ENCODE data around the gene GSG1L. TPM values are rescaled to one million over a fixed set of nuclear protein-coding genes. Genes with fewer than 3 reads are reported as not detected.
A peak's percentile ranks its signal among the peaks of the same experiment; 100 is the strongest.

Gene GSG1L
- total and polyA plus RNA-seq, 9 donors: 1.5 to 4.3 (median 2.9) TPM

GRCh38 chr16:28029387-28030002 is 34.0 kb downstream of the GSG1L start:
- DNase-seq: no peak
- Histone ChIP-seq H3K4me1 (ENCODE audit: control insufficient read depth, insufficient read depth, low read length) (peaks cover 3% of the 10 kb centered on the region), H3K27ac (ENCODE audit: low read length) (no peak overlapping the region), H3K27me3 (ENCODE audit: control insufficient read depth, insufficient read depth, low read length) (no peaks in the 10 kb centered on the region), H3K9me3 (replicated peaks; ENCODE audit: control insufficient read depth, low read depth, low read length) (no peaks in the 10 kb centered on the region), H3K4me3 (ENCODE audit: low read length) (no peak overlapping the region), H3K36me3 (ENCODE audit: control insufficient read depth, insufficient read depth, low read length) (no peaks in the 10 kb centered on the region)
- WGBS (ENCODE audit: insufficient coverage): 84% methylated on average over 5 of the region's 6 CpGs

DNA sequence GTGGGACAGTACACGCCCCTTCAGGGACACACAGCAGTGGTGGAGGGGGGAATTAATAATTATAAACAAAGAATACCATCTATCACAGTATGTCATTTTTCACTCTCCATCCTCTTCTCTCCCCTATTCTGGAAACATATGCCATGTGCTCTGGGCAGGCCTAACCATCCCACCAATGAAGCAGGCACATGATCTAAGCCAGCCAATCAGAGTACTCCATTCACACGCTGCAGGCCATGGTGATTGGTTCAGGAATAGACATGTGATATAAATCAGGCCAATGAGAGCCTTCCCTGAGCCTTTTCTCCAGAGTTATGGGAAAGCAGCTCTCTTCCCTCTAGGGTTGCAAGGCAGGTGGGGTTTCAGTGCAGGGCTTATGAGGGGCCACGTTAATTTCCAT is 36.5 kb downstream of the GSG1L start:
- WGBS (ENCODE audit: insufficient coverage): 71% methylated on average over 1 of the region's 3 CpGs
- Histone ChIP-seq H3K27me3 (ENCODE audit: control insufficient read depth, insufficient read depth, low read length) (no peaks in the 10 kb centered on the region), H3K27ac (ENCODE audit: low read length) (no peak overlapping the region), H3K4me3 (ENCODE audit: low read length) (no peak overlapping the region), H3K4me1 (ENCODE audit: control insufficient read depth, insufficient read depth, low read length) (peaks cover 3% of the 10 kb centered on the region), H3K36me3 (ENCODE audit: control insufficient read depth, insufficient read depth, low read length) (no peaks in the 10 kb centered on the region), H3K9me3 (replicated peaks; ENCODE audit: control insufficient read depth, low read depth, low read length) (no peaks in the 10 kb centered on the region)
- DNase-seq: no peak

- Histone ChIP-seq H3K4me3 (ENCODE audit: low read length) (no peak overlapping the region), H3K36me3 (ENCODE audit: control insufficient read depth, insufficient read depth, low read length) (no peaks in the 10 kb centered on the region), H3K27me3 (ENCODE audit: control insufficient read depth, insufficient read depth, low read length) (no peaks in the 10 kb centered on the region), H3K9me3 (replicated peaks; ENCODE audit: control insufficient read depth, low read depth, low read length) (peaks cover 4% of the 10 kb centered on the region), H3K4me1 (ENCODE audit: control insufficient read depth, insufficient read depth, low read length) (peaks cover 3% of the 10 kb centered on the region), H3K27ac (ENCODE audit: low read length) (no peak overlapping the region)
- 76% methylated on average over 4 of the region's 4 CpGs for WGBS (ENCODE audit: insufficient coverage)
- DNase-seq: no peak
Observed at GRCh38 chr16:28025631-28026030, 37.9 kb downstream of the GSG1L start.

GRCh38 chr16:28019218-28019617 is 44.3 kb downstream of the GSG1L start:
- Histone ChIP-seq H3K4me3 (ENCODE audit: low read length) (no peak overlapping the region), H3K9me3 (replicated peaks; ENCODE audit: control insufficient read depth, low read depth, low read length) (peaks cover 6% of the 10 kb centered on the region), H3K36me3 (ENCODE audit: control insufficient read depth, insufficient read depth, low read length) (no peaks in the 10 kb centered on the region), H3K4me1 (ENCODE audit: control insufficient read depth, insufficient read depth, low read length) (no peaks in the 10 kb centered on the region), H3K27me3 (ENCODE audit: control insufficient read depth, insufficient read depth, low read length) (no peaks in the 10 kb centered on the region), H3K27ac (ENCODE audit: low read length) (no peak overlapping the region)
- DNase-seq: no peak
- WGBS (ENCODE audit: insufficient coverage): 100% methylated on average over 1 of the region's 5 CpGs

- Histone ChIP-seq H3K4me1 (ENCODE audit: control insufficient read depth, insufficient read depth, low read length) (peaks cover 25% of the 10 kb centered on the region), H3K4me3 (ENCODE audit: low read length) (no peak overlapping the region), H3K9me3 (replicated peaks; ENCODE audit: control insufficient read depth, low read depth, low read length) (no peaks in the 10 kb centered on the region), H3K27me3 (ENCODE audit: control insufficient read depth, insufficient read depth, low read length) (no peaks in the 10 kb centered on the region), H3K27ac (ENCODE audit: low read length) (no peak overlapping the region), H3K36me3 (ENCODE audit: control insufficient read depth, insufficient read depth, low read length) (no peaks in the 10 kb centered on the region)
- no peak for DNase-seq
- WGBS (ENCODE audit: insufficient coverage): 83% methylated on average over 1 of the region's 3 CpGs
Observed at GRCh38 chr16:28014851-28015250, 48.7 kb downstream of the GSG1L start.

DNA sequence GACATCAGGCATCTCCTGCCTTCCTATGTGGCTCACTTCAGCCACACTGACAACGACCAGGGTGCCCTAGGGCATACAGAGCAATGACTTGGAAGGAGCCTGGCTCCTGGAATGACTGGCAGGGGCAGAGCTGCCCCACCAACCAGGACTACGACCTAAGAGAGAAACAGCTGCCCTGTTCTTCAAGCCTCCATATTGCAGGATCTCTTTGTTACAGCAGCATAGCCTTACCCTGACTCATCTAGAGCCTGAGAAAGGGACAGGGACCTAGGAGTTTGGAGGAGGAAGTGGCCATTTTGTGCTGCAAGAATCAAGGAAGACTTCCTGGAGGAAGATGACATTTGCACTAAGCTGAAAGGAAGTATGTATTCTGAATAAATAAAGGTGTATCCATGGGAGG is 49.6 kb downstream of the GSG1L start:
- 86% methylated on average over 1 of the region's 2 CpGs for WGBS (ENCODE audit: insufficient coverage)

DNA sequence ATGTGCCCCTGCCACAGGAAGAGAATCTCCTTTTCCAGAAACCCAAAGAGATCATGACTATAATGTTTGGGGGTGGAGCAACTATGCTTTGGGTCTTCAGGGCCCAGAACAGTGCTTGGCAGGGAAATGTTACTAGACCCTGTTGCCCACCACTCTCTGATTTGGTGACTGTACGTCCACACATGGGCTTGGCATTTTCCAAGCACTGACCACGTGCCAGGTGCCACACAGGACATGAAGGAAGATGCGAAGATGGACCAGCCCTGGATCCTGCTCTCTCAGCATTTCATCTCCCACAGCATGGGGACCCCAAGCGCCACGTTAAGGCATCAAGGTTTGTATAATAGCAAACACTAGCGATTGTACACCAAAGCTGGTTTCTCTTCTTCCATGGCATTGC is 50.1 kb downstream of the GSG1L start:
- Histone ChIP-seq H3K9me3 (replicated peaks; ENCODE audit: control insufficient read depth, low read depth, low read length) (no peaks in the 10 kb centered on the region), H3K27me3 (ENCODE audit: control insufficient read depth, insufficient read depth, low read length) (peaks cover 3% of the 10 kb centered on the region), H3K36me3 (ENCODE audit: control insufficient read depth, insufficient read depth, low read length) (no peaks in the 10 kb centered on the region), H3K27ac (ENCODE audit: low read length) (no peak overlapping the region), H3K4me3 (ENCODE audit: low read length) (no peak overlapping the region), H3K4me1 (ENCODE audit: control insufficient read depth, insufficient read depth, low read length) (peaks cover 27% of the 10 kb centered on the region)
- WGBS (ENCODE audit: insufficient coverage): 92% methylated on average over 6 of the region's 6 CpGs
- no peak for DNase-seq

More for the DNA sequence above, 49.6 kb downstream of the GSG1L start:
- Histone ChIP-seq H3K27me3 (ENCODE audit: control insufficient read depth, insufficient read depth, low read length) (peaks cover 3% of the 10 kb centered on the region), H3K27ac (ENCODE audit: low read length) (no peak overlapping the region), H3K36me3 (ENCODE audit: control insufficient read depth, insufficient read depth, low read length) (no peaks in the 10 kb centered on the region), H3K4me1 (ENCODE audit: control insufficient read depth, insufficient read depth, low read length) (peaks cover 27% of the 10 kb centered on the region), H3K9me3 (replicated peaks; ENCODE audit: control insufficient read depth, low read depth, low read length) (no peaks in the 10 kb centered on the region), H3K4me3 (ENCODE audit: low read length) (no peak overlapping the region)
- no peak for DNase-seq

DNA sequence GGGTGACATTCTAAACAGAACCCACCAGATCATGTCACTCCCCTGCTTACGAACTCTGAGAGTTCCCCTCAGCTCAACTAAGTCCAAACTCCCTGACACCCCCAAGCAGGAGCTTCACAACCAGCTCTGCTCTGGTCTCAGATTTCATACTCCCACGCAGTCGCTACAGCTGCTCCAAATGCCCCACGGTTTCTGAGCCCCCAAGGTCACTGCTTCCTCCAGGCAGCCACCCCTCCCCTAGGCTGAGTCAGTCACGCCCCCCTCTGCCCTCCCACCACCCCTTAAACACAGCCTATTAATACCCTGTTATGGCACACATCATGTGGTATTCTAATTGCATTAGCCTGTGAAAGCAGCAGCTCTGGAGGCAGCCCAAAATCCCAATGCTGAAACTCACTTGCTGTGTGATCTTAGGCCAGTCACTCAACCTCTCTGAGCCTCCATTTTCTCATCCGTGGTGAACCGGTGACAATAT is 51.5 kb downstream of the GSG1L start:
- Histone ChIP-seq H3K27me3 (ENCODE audit: control insufficient read depth, insufficient read depth, low read length) (peaks cover 3% of the 10 kb centered on the region), H3K36me3 (ENCODE audit: control insufficient read depth, insufficient read depth, low read length) (no peaks in the 10 kb centered on the region), H3K4me3 (ENCODE audit: low read length) (no peak overlapping the region), H3K9me3 (replicated peaks; ENCODE audit: control insufficient read depth, low read depth, low read length) (no peaks in the 10 kb centered on the region), H3K4me1 (ENCODE audit: control insufficient read depth, insufficient read depth, low read length) (peaks cover 27% of the 10 kb centered on the region), H3K27ac (ENCODE audit: low read length) (peak overlapping the region; percentile 62)
- peak; percentile 89 for DNase-seq
- WGBS (ENCODE audit: insufficient coverage): 6% methylated on average over 5 of the region's 7 CpGs

GRCh38 chr16:28011223-28011622 is 52.3 kb downstream of the GSG1L start:
- Histone ChIP-seq H3K9me3 (replicated peaks; ENCODE audit: control insufficient read depth, low read depth, low read length) (no peaks in the 10 kb centered on the region), H3K4me1 (ENCODE audit: control insufficient read depth, insufficient read depth, low read length) (peaks cover 27% of the 10 kb centered on the region), H3K27ac (ENCODE audit: low read length) (peak overlapping the region; percentile 90), H3K36me3 (ENCODE audit: control insufficient read depth, insufficient read depth, low read length) (no peaks in the 10 kb centered on the region), H3K4me3 (ENCODE audit: low read length) (no peak overlapping the region), H3K27me3 (ENCODE audit: control insufficient read depth, insufficient read depth, low read length) (peaks cover 3% of the 10 kb centered on the region)
- no peak for DNase-seq
- 73% methylated on average over 9 of the region's 11 CpGs for WGBS (ENCODE audit: insufficient coverage)

DNA sequence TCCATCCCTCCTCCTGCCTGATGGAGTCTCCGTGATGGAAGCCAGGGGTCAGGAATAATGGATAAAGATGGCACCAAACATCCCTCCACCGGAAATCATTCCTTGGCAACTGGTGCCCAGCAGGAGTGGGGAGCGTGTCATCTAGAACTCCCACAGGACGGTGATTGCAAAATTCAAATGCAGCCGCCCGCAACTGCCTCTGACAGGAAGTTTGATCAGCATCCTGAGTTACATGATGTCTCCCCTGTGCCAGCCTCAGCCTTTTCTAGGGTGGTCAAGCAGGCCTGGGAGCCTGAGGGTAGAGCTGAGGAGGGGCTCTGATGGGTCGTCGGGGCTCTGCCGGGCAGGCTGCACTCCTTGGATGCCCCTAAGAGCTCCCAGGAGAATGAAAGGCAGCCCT is 52.8 kb downstream of the GSG1L start:
- Histone ChIP-seq H3K36me3 (ENCODE audit: control insufficient read depth, insufficient read depth, low read length) (no peaks in the 10 kb centered on the region), H3K9me3 (replicated peaks; ENCODE audit: control insufficient read depth, low read depth, low read length) (no peaks in the 10 kb centered on the region), H3K4me3 (ENCODE audit: low read length) (no peak overlapping the region), H3K27me3 (ENCODE audit: control insufficient read depth, insufficient read depth, low read length) (peaks cover 3% of the 10 kb centered on the region), H3K4me1 (ENCODE audit: control insufficient read depth, insufficient read depth, low read length) (peaks cover 27% of the 10 kb centered on the region), H3K27ac (ENCODE audit: low read length) (peak overlapping the region; percentile 90)
- DNase-seq: peak; percentile 22
- 16% methylated on average over 3 of the region's 9 CpGs for WGBS (ENCODE audit: insufficient coverage)

Data from muscle of leg (tissue), 11 donors.